GM23248 (cell line): ENCODE measurements around the gene POLR3F.

ENCODE experiments used
- EZH2 ChIP-seq: fragments of 200-600 bp; sonication (generic); IDR thresholded peaks from 2 replicates; pipeline ENCODE4 v1.6.1; 2018; ENCODE audit warnings: antibody characterized with exemption, mild to moderate bottlenecking; ENCODE audit not compliant: insufficient read depth, poor library complexity, severe bottlenecking
- EZH2phosphoT487 ChIP-seq: fragments of 200-600 bp; sonication (generic); IDR thresholded peaks from 2 replicates; pipeline ENCODE4 v1.6.1; 2018; ENCODE audit warnings: antibody characterized with exemption, moderate library complexity, mild to moderate bottlenecking, low read depth; ENCODE audit not compliant: insufficient read depth

DNA sequence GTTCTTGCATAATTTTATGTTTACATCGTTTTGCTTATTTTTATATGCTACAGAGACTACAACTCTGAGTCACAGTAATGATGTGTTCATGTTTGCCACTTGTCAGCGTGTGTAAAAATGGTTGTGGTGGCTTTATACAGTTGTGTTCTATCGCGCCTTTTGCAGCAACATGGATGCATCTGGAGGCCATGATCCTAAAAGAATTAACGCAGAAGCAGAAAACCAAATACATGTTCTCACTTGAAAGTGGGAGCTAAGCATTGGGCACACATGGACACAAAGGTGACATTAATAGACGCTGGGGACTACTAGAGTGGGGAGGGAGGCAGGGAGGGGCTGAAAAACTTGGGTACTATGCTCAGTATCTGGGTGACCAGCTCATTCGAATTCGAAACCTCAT lies 39.6 kb downstream of the POLR3F start:
- TF ChIP-seq EZH2phosphoT487 = no peak
- TF ChIP-seq EZH2 = no peak
